Measurements from ENCODE around the gene TBCEL. TPM values are rescaled to one million over a fixed set of nuclear protein-coding genes. Genes with fewer than 3 reads are reported as not detected.

TBCEL gene
- total RNA-seq, 1 donor from 2014 or later: 25.0 TPM

GRCh38 chr11:121070951-121071845, 47.3 kb downstream of the TBCEL start:
- DNase-seq: no peak
- no peak for TF ChIP-seq CTCF (IDR thresholded peaks at IDR 0.05; ENCODE audit: borderline replicate concordance)
- Histone ChIP-seq H3K9me3 (replicated peaks) (peaks cover 3% of the 10 kb centered on the region), H3K27me3 (ENCODE audit: low read depth) (no peaks in the 10 kb centered on the region), H3K27ac (replicated peaks) (peak overlapping the region; percentile 51), H3K36me3 (peaks cover 47% of the 10 kb centered on the region), H3K4me3 (no peak overlapping the region), H3K4me1 (peaks cover 18% of the 10 kb centered on the region)
- intact Hi-C loops (cut with micrococcal nuclease): no loop called here

- Histone ChIP-seq H3K4me1 (peaks cover 18% of the 10 kb centered on the region), H3K27me3 (ENCODE audit: low read depth) (no peaks in the 10 kb centered on the region), H3K36me3 (peaks cover 46% of the 10 kb centered on the region), H3K27ac (replicated peaks) (peak overlapping the region; percentile 51), H3K9me3 (replicated peaks) (peaks cover 3% of the 10 kb centered on the region), H3K4me3 (no peak overlapping the region)
- no peak for TF ChIP-seq CTCF (IDR thresholded peaks at IDR 0.05; ENCODE audit: borderline replicate concordance)
- no peak for DNase-seq
- intact Hi-C loops (cut with micrococcal nuclease): no loop called here
Observed at GRCh38 chr11:121071846-121072450, 48.0 kb downstream of the TBCEL start.

- H3K27me3 ChIP-seq (ENCODE audit: low read depth): no peaks in the 10 kb centered on the region
- no peak overlapping the region for H3K4me3 ChIP-seq
- peaks cover 10% of the 10 kb centered on the region for H3K36me3 ChIP-seq
- DNase-seq: no peak
- H3K4me1 ChIP-seq: peaks cover 6% of the 10 kb centered on the region
- no peaks in the 10 kb centered on the region for H3K9me3 ChIP-seq (replicated peaks)
- intact Hi-C loops (cut with micrococcal nuclease): no loop called here
- H3K27ac ChIP-seq (replicated peaks): no peak overlapping the region
- no peak for TF ChIP-seq CTCF (IDR thresholded peaks at IDR 0.05; ENCODE audit: borderline replicate concordance)
Observed at GRCh38 chr11:121081321-121081720, 57.4 kb downstream of the TBCEL start.

GRCh38 chr11:121082219-121082618, 58.3 kb downstream of the TBCEL start:
- Histone ChIP-seq H3K36me3 (peaks cover 19% of the 10 kb centered on the region), H3K9me3 (replicated peaks) (no peaks in the 10 kb centered on the region), H3K27ac (replicated peaks) (no peak overlapping the region), H3K4me1 (peaks cover 6% of the 10 kb centered on the region), H3K27me3 (ENCODE audit: low read depth) (no peaks in the 10 kb centered on the region), H3K4me3 (no peak overlapping the region)
- intact Hi-C loops (cut with micrococcal nuclease): no loop called here
- no peak for DNase-seq
- no peak for TF ChIP-seq CTCF (IDR thresholded peaks at IDR 0.05; ENCODE audit: borderline replicate concordance)

GRCh38 chr11:121082670-121083069, 58.8 kb downstream of the TBCEL start:
- no peak overlapping the region for H3K27ac ChIP-seq (replicated peaks)

More at GRCh38 chr11:121082670-121083069, 58.8 kb downstream of the TBCEL start:
- TF ChIP-seq CTCF (IDR thresholded peaks at IDR 0.05; ENCODE audit: borderline replicate concordance): no peak
- H3K9me3 ChIP-seq (replicated peaks): no peaks in the 10 kb centered on the region
- intact Hi-C loops (cut with micrococcal nuclease): no loop called here
- H3K4me3 ChIP-seq: no peak overlapping the region
- H3K36me3 ChIP-seq: peaks cover 24% of the 10 kb centered on the region
- no peak for DNase-seq
- H3K4me1 ChIP-seq: peaks cover 6% of the 10 kb centered on the region
- no peaks in the 10 kb centered on the region for H3K27me3 ChIP-seq (ENCODE audit: low read depth)

Data from left ventricle myocardium inferior (tissue), 1 donor.